Measurements from ENCODE around the gene ZNF691.
"Not testable (repeated sequence)": the region's sequence is repeated elsewhere in the genome, so short reads cannot be mapped to it uniquely, and the experiment has no call there.

ZNF691 gene

GRCh38 chr1:42860339-42861013 lies 14.1 kb downstream of the ZNF691 start:
- no peak for DNase-seq

GRCh38 chr1:42861014-42861399 lies 14.6 kb downstream of the ZNF691 start:
- DNase-seq, result no peak

GRCh38 chr1:42866549-42866948 lies 20.1 kb downstream of the ZNF691 start:
- DNase-seq, result no peak

- not testable (repeated sequence) for DNase-seq
Measured at GRCh38 chr1:42868466-42868865, 22.1 kb downstream of the ZNF691 start.

GRCh38 chr1:42869254-42869653 lies 22.8 kb downstream of the ZNF691 start:
- not testable (repeated sequence) for DNase-seq

GRCh38 chr1:42869751-42870150 lies 23.3 kb downstream of the ZNF691 start:
- not testable (repeated sequence) for DNase-seq

GRCh38 chr1:42873108-42873507 lies 26.7 kb downstream of the ZNF691 start:
- DNase-seq, result not testable (repeated sequence)

- DNase-seq, result no peak
Measured at GRCh38 chr1:42873670-42874069, 27.3 kb downstream of the ZNF691 start.

- DNase-seq, result no peak
Measured at GRCh38 chr1:42876009-42876408, 29.6 kb downstream of the ZNF691 start.

GRCh38 chr1:42877380-42877779 lies 31.0 kb downstream of the ZNF691 start:
- no peak for DNase-seq

GRCh38 chr1:42880384-42880783 lies 34.0 kb downstream of the ZNF691 start:
- DNase-seq, result no peak

GRCh38 chr1:42886046-42886739 lies 39.8 kb downstream of the ZNF691 start:
- DNase-seq, result no peak

GRCh38 chr1:42886800-42887199 lies 40.4 kb downstream of the ZNF691 start:
- DNase-seq, result no peak

- no peak for DNase-seq
Measured at GRCh38 chr1:42887366-42887765, 41.0 kb downstream of the ZNF691 start.

GRCh38 chr1:42888013-42888633 lies 41.7 kb downstream of the ZNF691 start:
- no peak for DNase-seq

GRCh38 chr1:42889264-42889663 lies 42.9 kb downstream of the ZNF691 start:
- DNase-seq, result no peak

- peak in 1 of 2 experiments; percentile 43 for DNase-seq
Measured at GRCh38 chr1:42891465-42892138, 45.2 kb downstream of the ZNF691 start.

- not testable (repeated sequence) for DNase-seq
Measured at GRCh38 chr1:42899960-42900359, 53.5 kb downstream of the ZNF691 start.

All from NCI-H524 (cell line).